H9 (cell line): Measurements from ENCODE around the gene SDK1. TPM values are rescaled to one million over a fixed set of nuclear protein-coding genes. Genes with fewer than 3 reads are reported as not detected.
A peak's percentile ranks its signal among the peaks of the same experiment; 100 is the strongest.

Experiments used
- DNase-seq: peaks from one replicate; pipeline ENCODE4 v3.0.0-alpha.2; 2017
- H2AFZ ChIP-seq: one replicate; pipeline ENCODE4 v1.6.1; 2013; ENCODE audit warnings: mild to moderate bottlenecking, low read length, control low read depth, moderate library complexity
- H2AK5ac ChIP-seq: 2 replicates; pipeline ENCODE4 v1.6.1; 2013; ENCODE audit warnings: low read length, control low read depth, mixed read lengths; ENCODE audit not compliant: insufficient read length
- H2BK120ac ChIP-seq: one replicate; pipeline ENCODE4 v1.6.1; 2013; ENCODE audit warnings: low read depth, mild to moderate bottlenecking, low read length, control low read depth, inconsistent platforms; ENCODE audit not compliant: poor library complexity, severe bottlenecking
- H2BK12ac ChIP-seq: 2 replicates; pipeline ENCODE4 v1.6.1; 2013; ENCODE audit warnings: low read length, control low read depth, mixed read lengths, low read depth; ENCODE audit not compliant: insufficient read length
- H2BK15ac ChIP-seq: 2 replicates; pipeline ENCODE4 v1.6.1; 2013; ENCODE audit warnings: low read depth, low read length, control low read depth
- H2BK20ac ChIP-seq: one replicate; pipeline ENCODE4 v1.6.1; 2013; ENCODE audit warnings: low read depth, mild to moderate bottlenecking, low read length, control low read depth, inconsistent platforms; ENCODE audit not compliant: poor library complexity, severe bottlenecking
- H2BK5ac ChIP-seq: 2 replicates; pipeline ENCODE4 v1.6.1; 2013; ENCODE audit warnings: low read length, control low read depth, mixed read lengths; ENCODE audit not compliant: insufficient read length
- H3K14ac ChIP-seq: 2 replicates; pipeline ENCODE4 v1.6.1; 2013; ENCODE audit warnings: low read length, control low read depth; ENCODE audit not compliant: insufficient read depth
- H3K18ac ChIP-seq: 2 replicates; pipeline ENCODE4 v1.6.1; 2013; ENCODE audit warnings: low read depth, mild to moderate bottlenecking, mixed read lengths, low read length, control low read depth; ENCODE audit not compliant: insufficient read length
- H3K23ac ChIP-seq: 2 replicates; pipeline ENCODE4 v1.6.1; 2013; ENCODE audit warnings: low read length, control low read depth, mixed read lengths, low read depth; ENCODE audit not compliant: insufficient read length
- H3K23me2 ChIP-seq: 2 replicates; pipeline ENCODE4 v1.6.1; 2013; ENCODE audit warnings: low read depth, mild to moderate bottlenecking, mixed read lengths, low read length, control low read depth; ENCODE audit not compliant: insufficient read length, poor library complexity, severe bottlenecking
- H3K27ac ChIP-seq: 2 replicates; pipeline ENCODE4 v1.5.1; 2013; ENCODE audit warnings: low read length, control low read depth, mixed read lengths, low read depth; ENCODE audit not compliant: insufficient read length
- H3K27me3 ChIP-seq: 2 replicates; pipeline ENCODE4 v1.6.1; 2013; ENCODE audit warnings: low read length, control low read depth, inconsistent platforms; ENCODE audit not compliant: insufficient read depth
- H3K4ac ChIP-seq: 2 replicates; pipeline ENCODE4 v1.6.1; 2013; ENCODE audit warnings: low read depth, mild to moderate bottlenecking, control low read depth, inconsistent platforms, low read length, moderate library complexity
- H3K4me1 ChIP-seq: 2 replicates; pipeline ENCODE4 v1.6.1; 2013; ENCODE audit warnings: low read length, control low read depth, inconsistent platforms; ENCODE audit not compliant: insufficient read depth
- H3K4me2 ChIP-seq: 2 replicates; pipeline ENCODE4 v1.6.1; 2013; ENCODE audit warnings: low read length, control low read depth, mixed read lengths; ENCODE audit not compliant: insufficient read length, insufficient read depth
- H3K56ac ChIP-seq: 2 replicates; pipeline ENCODE4 v1.6.1; 2013; ENCODE audit warnings: low read depth, mild to moderate bottlenecking, mixed read lengths, low read length, control low read depth; ENCODE audit not compliant: insufficient read length
- H3K79me1 ChIP-seq: 2 replicates; pipeline ENCODE4 v1.6.1; 2013; ENCODE audit warnings: low read depth, mild to moderate bottlenecking, moderate library complexity, low read length, control low read depth, inconsistent platforms; ENCODE audit not compliant: insufficient read depth, poor library complexity, severe bottlenecking
- H3K79me2 ChIP-seq: 2 replicates; pipeline ENCODE4 v1.6.1; 2013; ENCODE audit warnings: low read length, control low read depth, inconsistent platforms; ENCODE audit not compliant: insufficient read depth
- H3K9ac ChIP-seq: 2 replicates; pipeline ENCODE4 v1.6.1; 2013; ENCODE audit warnings: low read length, control low read depth, mixed read lengths; ENCODE audit not compliant: insufficient read length; ENCODE audit errors: extremely low read depth
- H3K9me3 ChIP-seq: one replicate; pipeline ENCODE4 v1.6.1; 2013; ENCODE audit warnings: low read depth, low read length, inconsistent platforms; ENCODE audit not compliant: control insufficient read depth
- H3T11ph ChIP-seq: one replicate; pipeline ENCODE4 v1.6.1; 2013; ENCODE audit warnings: mild to moderate bottlenecking, low read length, control low read depth, inconsistent platforms
- H4K20me1 ChIP-seq: one replicate; pipeline ENCODE4 v1.6.1; 2013; ENCODE audit not compliant: control insufficient read depth, insufficient read length, insufficient read depth
- H4K5ac ChIP-seq: 2 replicates; pipeline ENCODE4 v1.6.1; 2013; ENCODE audit warnings: low read depth, mild to moderate bottlenecking, mixed read lengths, low read length, control low read depth; ENCODE audit not compliant: insufficient read length
- H4K8ac ChIP-seq: replicated peaks from 2 replicates; pipeline ENCODE4 v1.6.1; 2013; ENCODE audit warnings: low read length, control low read depth, mixed read lengths, low read depth; ENCODE audit not compliant: insufficient read length
- H4K91ac ChIP-seq: 2 replicates; pipeline ENCODE4 v1.6.1; 2013; ENCODE audit warnings: low read depth, mild to moderate bottlenecking, moderate library complexity, mixed read lengths, low read length, control low read depth; ENCODE audit not compliant: insufficient read length
- H3K27ac Mint-ChIP-seq, 3 experiments: 2 replicates in 2 of 3; 3 replicates in 1 of 3; pipeline ENCODE4 v1.8.0; 2020 to 2021; ENCODE audit warnings: mixed read lengths in 3 of 3, mild to moderate bottlenecking in 1 of 3, moderate library complexity in 1 of 3
- H3K27me3 Mint-ChIP-seq: 2 replicates; pipeline ENCODE4 v1.8.0; 2021; ENCODE audit warnings: low read depth, mild to moderate bottlenecking, moderate library complexity, mixed read lengths
- H3K36me3 Mint-ChIP-seq, 3 experiments: 2 replicates in 2 of 3; 3 replicates in 1 of 3; pipeline ENCODE4 v1.8.0; 2020 to 2021; ENCODE audit warnings: low read depth in 3 of 3, mixed read lengths in 3 of 3; ENCODE audit not compliant: insufficient read depth in 1 of 3
- H3K4me1 Mint-ChIP-seq, 2 experiments: 2 replicates each; pipeline ENCODE4 v1.8.0; 2020; ENCODE audit warnings: mixed read lengths in 2 of 2
- H3K4me3 Mint-ChIP-seq, 2 experiments: 2 replicates in 1 of 2; 3 replicates in 1 of 2; pipeline ENCODE4 v1.8.0; 2020 to 2021; ENCODE audit warnings: mild to moderate bottlenecking in 2 of 2, mixed read lengths in 2 of 2, moderate library complexity in 1 of 2
- H3K9me3 Mint-ChIP-seq, 2 experiments: 2 replicates in 1 of 2; 3 replicates in 1 of 2; pipeline ENCODE4 v1.8.0; 2020; ENCODE audit warnings: mild to moderate bottlenecking in 2 of 2, mixed read lengths in 2 of 2, moderate library complexity in 1 of 2
- CTCF ChIP-seq: fragments of 200-600 bp; sonication (generic); conservative IDR thresholded peaks from 3 replicates; pipeline ENCODE4 v1.8.0; 2021; ENCODE audit warnings: antibody characterized with exemption, mild to moderate bottlenecking
- WGBS: extraction: QIAGEN DNeasy Blood & Tissue Kit; methylation state at CpG from one replicate; pipeline ENCODE4 v1.1.7; 2013; ENCODE audit warnings: missing lambda C conversion rate, low lambda C conversion rate, mixed read lengths; ENCODE audit not compliant: insufficient read length; ENCODE audit errors: extremely low coverage; 5-methylcytosine and 5-hydroxymethylcytosine counted together
- total RNA-seq: library from RNA; stranded (reverse); gene quantifications from 2 replicates; pipeline ENCODE4 v1.2.1, GENCODE V29; 2021

SDK1 gene
- total RNA-seq, 1 experiment from 2014 or later, result 8.7 TPM

- Histone ChIP-seq H4K20me1 (no peaks in the 10 kb centered on the region), H3K27ac (no peak overlapping the region), H2BK15ac (no peak overlapping the region), H3K79me1 (no peaks in the 10 kb centered on the region), H3K18ac (no peak overlapping the region), H4K8ac (no peak overlapping the region), H3K79me2 (no peaks in the 10 kb centered on the region), H3K23ac (no peak overlapping the region), H3K4ac (no peak overlapping the region), H2AFZ (no peak overlapping the region), H2BK5ac (no peak overlapping the region), H3K9me3 (no peaks in the 10 kb centered on the region), H2BK12ac (no peak overlapping the region), H2BK120ac (no peak overlapping the region), H2BK20ac (no peak overlapping the region), H3K4me2 (no peak overlapping the region), H4K91ac (no peak overlapping the region), H2AK5ac (no peak overlapping the region), H4K5ac (no peak overlapping the region), H3T11ph (no peak overlapping the region), H3K14ac (no peak overlapping the region), H3K27me3 (no peaks in the 10 kb centered on the region), H3K23me2 (no peaks in the 10 kb centered on the region), H3K56ac (no peak overlapping the region), H3K4me1 (peaks cover 5% of the 10 kb centered on the region; the same call in 1 of the 2 replicates), H3K9ac (no peak overlapping the region)
- H3K36me3 Mint-ChIP-seq, result no peaks in the 10 kb centered on the region; a peak in 2 of 7 replicates
- no peaks in the 10 kb centered on the region for H3K27me3 Mint-ChIP-seq
- no peak for DNase-seq
- H3K27ac Mint-ChIP-seq, result peak overlapping the region in 1 of 3 experiments; percentile 18; a peak in 3 of 7 replicates
- H3K4me1 Mint-ChIP-seq, result peaks cover 14 to 21% of the 10 kb centered on the region in 2 experiments
- no CpG with 5 or more reads among the region's 25 CpGs for WGBS
- H3K9me3 Mint-ChIP-seq, result no peaks in the 10 kb centered on the region
- TF ChIP-seq CTCF, result no peak
- no peak overlapping the region for H3K4me3 Mint-ChIP-seq
Observed at GRCh38 chr7:4237296-4238235, 936.5 kb downstream of the SDK1 start.
